HepG2 (cell line): ENCODE data around the gene ERFL. TPM values are rescaled to one million over a fixed set of nuclear protein-coding genes. Genes with fewer than 3 reads are reported as not detected.

Experiments used
- ATAC-seq: fragments of 200-7000 bp; cut with Tn5 transposase; 3 replicates; pipeline ENCODE4 v1.9.1; 2020; ENCODE audit warnings: mild to moderate bottlenecking, moderate library complexity
- BruUV-seq: library from RNA; stranded (reverse); fragments of 400-500 nt; replicated peaks from 2 replicates; lab custom pipeline; 2021; lab: Mats Ljungman, UMichigan
- CTCF ChIA-PET: fragments of 300-600 bp; formaldehyde crosslinking; extraction: SDS; loops from one replicate; lab custom pipeline; 2021; ENCODE audit warnings: low total read pairs, inconsistent platforms, low intra/inter-chr PET ratio; lab: Yijun Ruan, JAX
- POLR2A ChIA-PET: fragments of 350-600 bp; sonication (Branson Sonifier 250); formaldehyde crosslinking; loops from one replicate; lab custom pipeline; 2020; ENCODE audit warnings: antibody characterized with exemption, inconsistent platforms; lab: Yijun Ruan, JAX
- DNase-seq: peaks from one replicate; pipeline ENCODE4 v3.0.0-alpha.2; 2015; ENCODE audit warnings: low spot score
- FAIRE-seq: peaks from 3 replicates; lab custom pipeline; 2011; peaks lifted over from hg19 to GRCh38; lab: Jason Lieb, UNC
- H2AFZ ChIP-seq: one replicate; pipeline ENCODE4 v1.6.1; 2011; ENCODE audit warnings: low read length, inconsistent platforms
- H3K27ac ChIP-seq: fragments of 300-600 bp; 3 replicates; pipeline ENCODE4 v1.8.0; 2011; ENCODE audit warnings: mixed run types, mild to moderate bottlenecking, mixed read lengths, low read length, inconsistent platforms; ENCODE audit not compliant: insufficient read depth; ENCODE audit errors: extremely low read length
- H3K27me3 ChIP-seq, 2 experiments: fragments of 200-600 bp in 1 of 2; 2 replicates in 1 of 2; 3 replicates in 1 of 2; pipeline versions ENCODE4 v1.6.0 to v1.8.0; 2011; ENCODE audit warnings: low read length in 2 of 2, mild to moderate bottlenecking in 2 of 2, moderate library complexity in 2 of 2, inconsistent platforms in 1 of 2; ENCODE audit not compliant: insufficient read depth in 2 of 2, control insufficient read depth in 1 of 2
- H3K36me3 ChIP-seq, 2 experiments: fragments of 200-600 bp in 1 of 2; replicated peaks in 1 of 2; 2 replicates in 1 of 2; 3 replicates in 1 of 2; pipeline versions ENCODE4 v1.5.1 to v1.8.0; 2011; ENCODE audit warnings: low read length in 2 of 2, inconsistent platforms in 1 of 2; ENCODE audit not compliant: insufficient read depth in 2 of 2, control insufficient read depth in 1 of 2
- H3K4me1 ChIP-seq: 2 replicates; pipeline ENCODE4 v1.5.1; 2012; ENCODE audit warnings: low read length, inconsistent platforms; ENCODE audit not compliant: insufficient read depth
- H3K4me2 ChIP-seq: 2 replicates; pipeline ENCODE4 v1.6.0; 2011; ENCODE audit warnings: low read depth, low read length, inconsistent platforms
- H3K4me3 ChIP-seq, 3 experiments: fragments of 200-600 bp in 1 of 3; sonication (generic), shearing (Covaris generic) in 1 of 3; replicated peaks in 1 of 3; 2 replicates each; pipeline ENCODE4 v1.5.1; 2011 to 2016; ENCODE audit warnings: low read length in 3 of 3, inconsistent platforms in 2 of 3, low read depth in 2 of 3, mild to moderate bottlenecking in 2 of 3, control low read depth in 1 of 3, mixed read lengths in 1 of 3; ENCODE audit not compliant: insufficient read depth in 1 of 3
- H3K79me2 ChIP-seq: one replicate; pipeline ENCODE4 v1.6.1; 2011; ENCODE audit warnings: low read length, inconsistent platforms; ENCODE audit not compliant: insufficient read depth
- H3K9ac ChIP-seq: 2 replicates; pipeline ENCODE4 v1.6.0; 2011; ENCODE audit warnings: mild to moderate bottlenecking, low read depth, low read length, inconsistent platforms; ENCODE audit not compliant: insufficient read depth
- H3K9me3 ChIP-seq: 2 replicates; pipeline ENCODE4 v1.5.1; 2012; ENCODE audit warnings: mild to moderate bottlenecking, low read length
- H4K20me1 ChIP-seq: 2 replicates; pipeline ENCODE4 v1.6.0; 2011; ENCODE audit warnings: inconsistent platforms, mild to moderate bottlenecking, low read length, moderate library complexity; ENCODE audit not compliant: insufficient read depth
- CC2D1A ChIP-seq: sonication (generic); formaldehyde crosslinking; IDR thresholded peaks from 2 replicates; pipeline ENCODE4 v1.8.1; 2023; ENCODE audit warnings: mild to moderate bottlenecking, missing genetic modification reagents
- CHD2 ChIP-seq: IDR thresholded peaks from 2 replicates; pipeline ENCODE4 v1.6.1; 2011; ENCODE audit warnings: low read depth, low read length, improper control_type of control experiment
- KDM1A ChIP-seq: IDR thresholded peaks from 2 replicates; pipeline ENCODE4 v1.6.1; 2016; ENCODE audit warnings: missing compliant biosample characterization
- MED13 ChIP-seq: sonication (generic); formaldehyde crosslinking; IDR thresholded peaks from 2 replicates; pipeline ENCODE4 v1.5.0; 2020; ENCODE audit warnings: missing genetic modification reagents
- SMAD9 ChIP-seq: sonication (generic); formaldehyde crosslinking; IDR thresholded peaks from 2 replicates; pipeline ENCODE4 v1.5.1; 2020; ENCODE audit warnings: mild to moderate bottlenecking, missing genetic modification reagents
- SP140L ChIP-seq: sonication (generic); formaldehyde crosslinking; IDR thresholded peaks from 2 replicates; pipeline ENCODE4 v1.4.0; 2020; ENCODE audit warnings: missing genetic modification reagents, borderline replicate concordance
- TEF ChIP-seq: sonication (generic); formaldehyde crosslinking; IDR thresholded peaks from 2 replicates; pipeline ENCODE4 v1.5.0; 2020; ENCODE audit warnings: missing genetic modification reagents
- TFAP4 ChIP-seq: sonication (generic); IDR thresholded peaks from 2 replicates; pipeline ENCODE4 v1.6.1; 2016; ENCODE audit warnings: low read depth, borderline replicate concordance
- THAP11 ChIP-seq: IDR thresholded peaks from 2 replicates; pipeline ENCODE4 v1.6.1; 2016; ENCODE audit warnings: missing biosample characterization, missing genetic modification reagents
- ZBTB37 ChIP-seq: sonication (generic); formaldehyde crosslinking; IDR thresholded peaks from 2 replicates; pipeline ENCODE4 v1.4.0; 2020; ENCODE audit warnings: mild to moderate bottlenecking, missing genetic modification reagents
- ZMYM3 ChIP-seq: sonication (generic); formaldehyde crosslinking; IDR thresholded peaks from 2 replicates; pipeline ENCODE4 v1.5.1; 2020; ENCODE audit warnings: mild to moderate bottlenecking, missing genetic modification reagents
- ZNF232 ChIP-seq: sonication (generic); formaldehyde crosslinking; IDR thresholded peaks from 2 replicates; pipeline ENCODE4 v1.4.0; 2020; ENCODE audit warnings: missing genetic modification reagents, borderline replicate concordance
- ZNF253 ChIP-seq: sonication (generic); formaldehyde crosslinking; IDR thresholded peaks from 2 replicates; pipeline ENCODE4 v1.8.0; 2022; ENCODE audit warnings: mild to moderate bottlenecking, missing genetic modification reagents, borderline replicate concordance
- ZNF678 ChIP-seq: sonication (generic); formaldehyde crosslinking; IDR thresholded peaks from 2 replicates; pipeline ENCODE4 v1.4.0; 2020; ENCODE audit warnings: mild to moderate bottlenecking, missing genetic modification reagents
- ZNF691 ChIP-seq: sonication (generic); formaldehyde crosslinking; IDR thresholded peaks from 2 replicates; pipeline ENCODE4 v1.4.0; 2020; ENCODE audit warnings: missing genetic modification reagents, low read depth, mild to moderate bottlenecking, borderline replicate concordance
- ZSCAN5A ChIP-seq: sonication (generic); formaldehyde crosslinking; IDR thresholded peaks from 2 replicates; pipeline ENCODE4 v1.8.0; 2022; ENCODE audit warnings: mild to moderate bottlenecking, missing genetic modification reagents, borderline replicate concordance
- WGBS: methylation state at CpG from one replicate; pipeline ENCODE4 v1.1.6; 2017; ENCODE audit warnings: low lambda C conversion rate; 5-methylcytosine and 5-hydroxymethylcytosine counted together
- in situ Hi-C: cut with HindIII; loops from 2 replicates; pipeline ENCODE4 v1.10.0; 2017; ENCODE audit warnings: low pct_unique_long_range_greater_than_20kb; ENCODE audit not compliant: extremely low pct_ligation_motif_present
- intact Hi-C: fragments of 100-400 bp; cut with micrococcal nuclease; formaldehyde crosslinking; loops from one replicate; pipeline ENCODE4 v1.10.0; 2022; ENCODE audit not compliant: unreplicated experiment
- polyA plus RNA-seq, 8 experiments: library from polyadenylated mRNA; depleted of rRNA in 3 of 8; stranded (reverse) in 7 of 8; unstranded in 1 of 8; fragments of >200 nt; fragmentation: Illumina TruSeq in 4 of 8; extraction: Trizol in 4 of 8; gene quantifications; 2 replicates each; pipeline versions ENCODE4 v1.2.1 to v1.2.3, GENCODE V29; 2011 to 2016; ENCODE audit warnings: low read depth in 4 of 8, missing spikeins in 1 of 8, mixed read lengths in 1 of 8; ENCODE audit not compliant: insufficient read depth in 1 of 8
- total RNA-seq, 5 experiments: library from RNA; depleted of rRNA; stranded (reverse); fragments of >200 nt; fragmentation: Illumina TruSeq; extraction: Trizol; gene quantifications; 2 replicates each; pipeline ENCODE4 v1.2.3, GENCODE V29; 2016; ENCODE audit warnings: low read depth in 1 of 5

The ERFL gene
- total and polyA plus RNA-seq, 2 of the 13 experiments (the other 11 are each of a cell fraction or from before 2014, with no cell fraction given) = not detected

GRCh38 chr19:41924151-41925145 lies 3.8 kb downstream of the ERFL start (continued):
- TF ChIP-seq ZNF691 (CRISPR knock-in tag) (no peak), ZSCAN5A (no peak)

GRCh38 chr19:41923045-41923788 lies 5.0 kb downstream of the ERFL start:
- ChIA-PET CTCF (no interaction called here), POLR2A (no interaction called here)
- Histone ChIP-seq H3K9me3 (no peaks in the 10 kb centered on the region), H2AFZ (no peak overlapping the region), H3K9ac (no peak overlapping the region), H3K27ac (no peak overlapping the region), H3K27me3 (peaks cover 3 to 58% of the 10 kb centered on the region in 2 experiments; a peak in 4 of 5 replicates), H3K4me1 (no peaks in the 10 kb centered on the region), H3K36me3 (no peaks in the 10 kb centered on the region), H3K79me2 (no peaks in the 10 kb centered on the region), H4K20me1 (no peaks in the 10 kb centered on the region), H3K4me3 (no peak overlapping the region), H3K4me2 (no peak overlapping the region)
- FAIRE-seq = no peak
- 18% methylated on average over 6 of the region's 6 CpGs for WGBS
- no TSS peak for BruUV-seq
- no peak for DNase-seq
- ATAC-seq = no peak
- in situ Hi-C loops (no loop called here), intact Hi-C loops (no loop called here)
- TF ChIP-seq CC2D1A = no peak
- TF ChIP-seq ZNF678 (CRISPR knock-in tag) = no peak
- TF ChIP-seq ZNF232 (CRISPR knock-in tag) = no peak
- no peak for TF ChIP-seq SMAD9
- no peak for TF ChIP-seq SP140L
- no peak for TF ChIP-seq ZBTB37 (CRISPR knock-in tag)
- TF ChIP-seq CHD2 = no peak
- TF ChIP-seq ZMYM3 (CRISPR knock-in tag) = peak; percentile 79
- no peak for TF ChIP-seq MED13 (CRISPR knock-in tag)
- no peak for TF ChIP-seq TEF (CRISPR knock-in tag)
- no peak for TF ChIP-seq TFAP4
- no peak for TF ChIP-seq ZNF253
- no peak for TF ChIP-seq THAP11
- 0 out of 2 replicates have a peak, but pooled peaks have one; percentile 39 for TF ChIP-seq KDM1A (CRISPR knock-in tag)
